ENCODE measurements around the gene TKTL2.
"Not testable (repeated sequence)": the region's sequence is repeated elsewhere in the genome, so short reads cannot be mapped to it uniquely, and the experiment has no call there.

The TKTL2 gene

GRCh38 chr4:163447481-163447880 lies 26.1 kb downstream of the TKTL2 start:
- no peak for DNase-seq

GRCh38 chr4:163447023-163447422 lies 26.5 kb downstream of the TKTL2 start:
- not testable (repeated sequence) for DNase-seq

GRCh38 chr4:163440040-163440439 lies 33.5 kb downstream of the TKTL2 start:
- DNase-seq = no peak
